H7 (cell line): ENCODE measurements around the gene EYA4. TPM values are rescaled to one million over a fixed set of nuclear protein-coding genes. Genes with fewer than 3 reads are reported as not detected.

Experiments
- DNase-seq: peaks from one replicate; pipeline ENCODE4 v3.0.0; 2012
- H3K27me3 ChIP-seq: 2 replicates; pipeline ENCODE4 v1.6.0; 2011; ENCODE audit warnings: mild to moderate bottlenecking, low read length; ENCODE audit not compliant: control insufficient read depth, insufficient read depth
- H3K36me3 ChIP-seq: replicated peaks from 2 replicates; pipeline ENCODE4 v1.5.1; 2011; ENCODE audit warnings: low read length; ENCODE audit not compliant: control insufficient read depth, insufficient read depth
- H3K4me3 ChIP-seq: 2 replicates; pipeline ENCODE4 v1.5.1; 2011; ENCODE audit warnings: low read depth, mild to moderate bottlenecking, control low read depth, low read length, moderate library complexity; ENCODE audit not compliant: insufficient read depth
- total RNA-seq: library from RNA; depleted of rRNA; stranded (reverse); fragments of >200 nt; shearing (Covaris generic); gene quantifications from 2 replicates; pipeline ENCODE4 v1.2.3, GENCODE V29; 2014

Gene EYA4
- total RNA-seq, 1 experiment from 2014 or later = 0.10 TPM

DNA sequence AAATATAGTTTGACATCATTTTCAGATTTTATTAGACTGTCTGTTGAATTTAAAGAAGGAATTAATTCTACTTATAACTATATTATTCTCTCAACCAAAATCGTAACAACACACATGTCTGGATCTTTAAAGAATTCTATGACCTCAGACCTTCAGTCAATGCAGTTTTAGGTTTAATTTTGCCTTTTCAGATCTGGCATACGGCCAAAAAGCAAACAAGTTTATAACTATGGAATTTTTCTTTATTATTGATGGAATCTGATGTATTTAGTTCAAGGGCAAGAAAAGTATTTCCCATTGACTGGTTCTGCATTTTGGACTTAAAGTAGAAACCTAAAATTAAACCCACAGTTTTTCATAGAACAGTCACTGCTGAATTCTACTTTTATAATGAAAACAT is 233.4 kb downstream of the EYA4 start:
- H3K4me3 ChIP-seq = no peak overlapping the region
- H3K27me3 ChIP-seq = no peaks in the 10 kb centered on the region
- DNase-seq = no peak
- no peaks in the 10 kb centered on the region for H3K36me3 ChIP-seq

GRCh38 chr6:133478673-133479072 is 237.5 kb downstream of the EYA4 start:
- no peak overlapping the region for H3K4me3 ChIP-seq
- no peak for DNase-seq
- H3K27me3 ChIP-seq = no peaks in the 10 kb centered on the region
- no peaks in the 10 kb centered on the region for H3K36me3 ChIP-seq

DNA sequence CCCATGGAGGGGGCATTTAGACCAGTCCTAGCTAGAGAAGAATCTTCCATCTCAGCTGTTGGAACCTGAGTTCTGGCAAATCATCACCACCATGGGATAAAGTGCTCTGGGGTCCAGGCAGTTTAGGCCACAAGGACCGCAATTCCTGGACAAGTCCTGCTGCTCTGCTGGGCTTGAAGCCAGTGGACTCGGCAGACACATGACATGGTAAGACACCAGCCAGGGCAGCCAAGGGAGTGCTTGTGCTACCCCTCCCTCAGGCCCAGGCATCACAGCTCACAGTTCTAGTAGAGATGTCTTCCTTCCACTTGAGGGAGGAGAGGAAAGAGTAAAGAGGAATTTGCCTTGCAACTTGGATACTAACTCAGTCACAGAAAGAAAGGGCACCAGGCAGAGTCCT is 246.0 kb downstream of the EYA4 start:
- Histone ChIP-seq H3K27me3 (no peaks in the 10 kb centered on the region), H3K36me3 (no peaks in the 10 kb centered on the region), H3K4me3 (no peak overlapping the region)
- DNase-seq = no peak

- no peaks in the 10 kb centered on the region for H3K36me3 ChIP-seq
- no peak for DNase-seq
- no peaks in the 10 kb centered on the region for H3K27me3 ChIP-seq
- H3K4me3 ChIP-seq = no peak overlapping the region
These were observed 254.2 kb downstream of the EYA4 start for GRCh38 chr6:133495205-133495903.

- Histone ChIP-seq H3K4me3 (no peak overlapping the region), H3K36me3 (no peaks in the 10 kb centered on the region), H3K27me3 (no peaks in the 10 kb centered on the region)
- no peak for DNase-seq
These were observed 258.5 kb downstream of the EYA4 start for GRCh38 chr6:133499662-133500061.

DNA sequence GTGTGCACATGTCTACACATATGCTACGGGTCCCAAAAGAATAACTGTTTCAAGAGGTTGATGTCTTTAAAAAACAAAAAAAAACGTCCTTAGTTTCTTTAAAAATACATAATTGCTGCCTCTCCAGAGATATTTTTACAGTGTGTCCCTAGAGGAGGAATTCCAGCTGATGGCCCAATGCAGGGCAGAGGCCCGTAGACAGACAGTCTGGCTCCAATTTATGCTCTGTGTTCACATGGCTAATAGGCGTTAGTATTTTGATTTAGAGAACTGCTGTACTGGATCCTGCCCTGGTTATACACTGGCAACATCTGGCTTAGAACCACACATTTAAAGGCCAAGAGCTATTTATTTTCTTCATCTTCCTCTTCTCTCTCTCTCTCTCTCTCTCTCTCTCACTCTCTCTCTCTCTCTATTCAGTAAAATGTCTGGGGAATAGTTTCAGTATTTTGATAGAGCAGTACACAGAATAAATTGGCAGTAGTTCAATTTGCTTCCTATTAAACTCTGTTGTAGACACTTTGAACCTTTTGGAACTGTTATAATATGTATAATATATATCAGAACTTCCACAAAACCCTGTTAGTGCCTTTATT is 260.6 kb downstream of the EYA4 start:
- Histone ChIP-seq H3K27me3 (no peaks in the 10 kb centered on the region), H3K36me3 (no peaks in the 10 kb centered on the region), H3K4me3 (no peak overlapping the region)
- DNase-seq = no peak

DNA sequence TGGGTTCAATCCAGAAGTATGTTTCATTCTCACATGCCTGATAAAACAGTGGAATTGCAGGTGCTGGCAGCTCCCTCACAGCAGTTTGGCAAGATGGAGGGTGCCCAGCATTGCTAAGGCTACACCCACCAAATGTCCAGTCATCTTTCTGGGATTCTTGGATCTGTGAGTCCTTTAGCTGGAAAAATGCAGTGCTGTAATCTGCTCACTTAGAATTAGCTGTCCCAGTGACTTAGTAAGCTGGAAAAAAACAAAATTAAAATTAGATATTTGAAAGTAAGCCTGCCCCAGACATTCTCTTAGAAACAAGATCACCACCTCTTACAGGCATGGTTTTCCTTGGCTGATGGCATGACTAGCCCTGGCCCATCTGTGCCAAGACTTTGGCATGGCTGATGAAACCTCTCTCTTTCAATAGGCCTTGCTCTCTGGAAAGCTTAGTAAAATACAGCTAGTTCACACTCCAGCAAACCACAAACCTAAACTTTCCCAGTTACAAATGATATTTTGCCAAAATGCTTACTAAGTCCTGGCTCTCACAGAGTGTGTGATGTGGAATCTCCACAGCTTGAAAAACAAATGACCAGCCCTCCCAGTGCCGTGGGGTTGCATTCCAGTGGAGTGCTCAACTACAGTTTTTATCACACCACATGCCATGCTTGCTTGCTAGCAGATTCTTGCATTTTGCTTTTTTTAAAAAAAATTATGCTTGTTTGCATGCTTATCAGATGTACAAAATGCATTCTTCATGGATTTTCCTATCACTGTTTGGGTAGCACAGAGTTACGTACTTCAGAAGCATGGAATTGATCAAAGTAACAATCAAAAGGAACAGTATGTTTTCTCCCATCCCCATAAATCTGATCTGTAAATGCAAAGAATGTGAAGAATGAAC is 261.5 kb downstream of the EYA4 start:
- DNase-seq = no peak
- H3K27me3 ChIP-seq = no peaks in the 10 kb centered on the region
- no peaks in the 10 kb centered on the region for H3K36me3 ChIP-seq
- no peak overlapping the region for H3K4me3 ChIP-seq

- H3K4me3 ChIP-seq = no peak overlapping the region
- no peaks in the 10 kb centered on the region for H3K36me3 ChIP-seq
- H3K27me3 ChIP-seq = no peaks in the 10 kb centered on the region
- no peak for DNase-seq
These were observed 262.2 kb downstream of the EYA4 start for GRCh38 chr6:133503336-133503729.

DNA sequence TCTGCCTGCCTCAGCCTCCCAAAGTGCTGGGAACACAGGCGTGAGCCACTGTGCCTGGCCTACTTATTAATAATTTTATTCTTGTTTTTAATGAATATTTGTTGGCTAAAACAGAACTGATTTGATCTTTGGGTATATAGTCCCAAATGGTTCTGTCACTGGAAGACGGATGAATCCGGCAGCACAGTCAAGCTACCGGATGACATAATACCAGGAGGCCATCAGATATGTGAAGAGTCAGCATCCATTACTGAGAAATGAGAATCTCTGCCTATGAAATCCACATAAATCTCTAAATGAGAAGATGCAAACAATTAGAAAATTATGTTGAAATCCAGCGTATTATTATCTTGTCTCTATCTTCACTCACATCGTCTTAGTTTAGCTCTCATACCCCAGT is 263.0 kb downstream of the EYA4 start:
- DNase-seq = no peak
- Histone ChIP-seq H3K4me3 (no peak overlapping the region), H3K27me3 (no peaks in the 10 kb centered on the region), H3K36me3 (no peaks in the 10 kb centered on the region)

DNA sequence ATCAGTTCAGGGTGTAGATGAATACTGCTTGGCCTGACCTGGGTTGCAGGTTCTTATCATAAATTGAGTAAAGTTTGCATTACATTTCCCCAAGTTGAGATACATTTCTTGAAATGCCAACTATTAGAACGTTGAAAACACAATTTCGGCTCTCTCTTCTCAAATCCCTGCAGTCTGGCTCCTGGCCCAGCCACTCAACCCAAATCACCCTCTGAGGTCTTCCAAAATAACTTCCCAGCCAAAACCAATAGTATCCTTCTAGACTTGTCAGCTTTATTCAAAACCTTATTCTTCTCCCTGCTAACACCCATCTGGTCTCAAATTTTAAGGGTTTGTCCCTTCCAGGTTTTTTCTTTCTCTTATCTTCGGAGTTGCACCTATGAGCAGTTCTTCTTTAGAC is 263.6 kb downstream of the EYA4 start:
- Histone ChIP-seq H3K4me3 (no peak overlapping the region), H3K27me3 (no peaks in the 10 kb centered on the region), H3K36me3 (no peaks in the 10 kb centered on the region)
- DNase-seq = no peak

DNA sequence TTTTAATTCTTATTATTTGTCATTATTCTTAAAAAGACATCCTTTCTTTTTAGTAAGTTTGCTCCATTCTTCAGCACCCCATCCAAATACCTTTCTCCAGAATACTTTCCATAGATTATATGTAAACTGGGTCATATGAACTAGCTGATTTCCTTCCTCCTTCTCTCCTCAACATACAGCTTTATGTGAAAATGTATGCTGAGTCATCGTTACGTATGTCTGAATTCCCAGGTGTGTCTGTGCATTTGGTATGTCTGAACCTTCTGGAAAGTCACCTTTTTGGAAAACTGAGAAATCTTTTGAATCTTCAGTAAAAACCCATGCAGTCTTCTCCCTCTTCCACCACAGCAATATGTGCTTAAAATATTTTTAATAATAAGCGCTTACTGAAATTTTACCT is 264.5 kb downstream of the EYA4 start:
- DNase-seq = no peak
- Histone ChIP-seq H3K36me3 (no peaks in the 10 kb centered on the region), H3K27me3 (no peaks in the 10 kb centered on the region), H3K4me3 (no peak overlapping the region)

- H3K4me3 ChIP-seq = no peak overlapping the region
- H3K36me3 ChIP-seq = no peaks in the 10 kb centered on the region
- DNase-seq = peak; percentile 39
- no peaks in the 10 kb centered on the region; the same call in 1 of the 2 replicates for H3K27me3 ChIP-seq
These were observed 271.4 kb downstream of the EYA4 start for GRCh38 chr6:133512410-133513016.

DNA sequence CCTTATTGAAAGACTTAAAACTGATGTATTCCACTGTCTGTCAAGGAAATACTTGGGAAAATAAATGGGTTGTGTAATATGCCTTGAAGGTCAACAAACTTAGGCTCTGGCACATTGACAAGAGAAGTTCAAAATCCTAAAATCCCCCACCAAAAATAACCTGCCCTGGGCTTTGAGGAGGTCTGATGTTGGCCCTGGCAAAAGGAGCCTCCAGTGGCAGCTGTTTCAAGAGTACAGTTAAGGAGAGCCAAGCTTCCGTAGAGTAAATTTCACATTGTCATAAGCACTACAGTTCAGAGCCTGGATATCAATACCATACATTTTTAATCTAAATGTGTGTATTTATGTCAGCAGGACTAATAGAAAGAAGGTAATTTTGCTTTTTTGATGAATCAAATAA is 282.7 kb downstream of the EYA4 start:
- DNase-seq = no peak
- Histone ChIP-seq H3K4me3 (no peak overlapping the region), H3K27me3 (no peaks in the 10 kb centered on the region), H3K36me3 (no peaks in the 10 kb centered on the region)

GRCh38 chr6:133526436-133526835 is 285.3 kb downstream of the EYA4 start:
- Histone ChIP-seq H3K4me3 (no peak overlapping the region), H3K36me3 (no peaks in the 10 kb centered on the region), H3K27me3 (no peaks in the 10 kb centered on the region)
- no peak for DNase-seq
